IPS DF 4.7 (cell line): ENCODE results near the gene FGF3.

Experiments used
- DNase-seq: peaks from one replicate; pipeline ENCODE4 v3.0.0-alpha.2; 2013; ENCODE audit warnings: low spot score; ENCODE audit errors: extremely low read depth

Gene FGF3

DNA sequence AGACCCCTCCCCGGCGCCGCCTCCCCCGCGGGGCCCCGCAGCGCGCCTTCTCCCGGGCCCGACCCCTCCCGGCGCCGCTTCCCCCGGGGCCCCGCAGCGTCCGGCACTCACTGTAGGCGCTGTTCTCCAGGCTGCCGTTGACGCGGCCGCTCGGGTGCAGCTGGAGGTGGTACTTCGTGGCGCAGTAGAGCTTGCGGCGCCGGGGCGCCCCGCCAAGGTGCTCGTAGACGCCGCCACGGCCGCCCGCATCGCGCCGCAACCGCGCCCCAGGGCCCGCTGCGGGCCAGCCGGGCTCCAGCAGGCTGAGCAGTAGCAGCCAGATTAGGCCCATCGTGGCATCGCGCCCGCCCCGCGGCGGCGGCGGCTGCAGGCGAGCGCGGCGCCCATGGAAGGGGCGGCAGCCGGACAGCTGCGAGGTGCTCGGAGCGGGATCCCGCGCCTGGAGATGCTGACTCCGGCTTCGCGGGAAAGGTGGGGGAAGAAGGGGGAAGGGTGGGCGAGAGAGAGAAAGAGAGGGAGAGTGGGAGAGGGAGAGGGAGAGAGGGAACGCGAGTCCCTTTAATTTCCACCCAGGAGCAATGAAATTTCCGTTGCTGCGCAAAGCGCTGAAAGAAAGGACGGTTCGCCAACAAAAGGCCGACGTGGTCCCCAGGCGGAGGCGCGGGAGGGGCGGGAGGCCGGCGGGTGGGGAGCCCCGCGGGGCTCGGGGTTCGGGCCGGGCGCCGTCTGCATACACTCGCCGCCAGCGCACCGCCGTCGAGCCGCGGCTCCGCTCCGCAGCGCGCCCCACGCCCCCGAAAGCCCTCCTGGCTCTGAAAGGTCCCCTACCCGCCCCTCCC lies at the start of gene FGF3:
TSS of gene FGF3 (minus strand) at position 814 of the 839 bp plus-strand sequence. CDS start at position 331, 483 bp downstream.
- no peak for DNase-seq

- no peak for DNase-seq
Measured at GRCh38 chr11:69868871-69869270, 49.7 kb upstream of the FGF3 start.

- DNase-seq, result no peak
Measured at GRCh38 chr11:69868006-69868810, 49.0 kb upstream of the FGF3 start.

- no peak for DNase-seq
Measured at GRCh38 chr11:69867076-69868005, 48.1 kb upstream of the FGF3 start.

- DNase-seq, result no peak
Measured at GRCh38 chr11:69866648-69867047, 47.4 kb upstream of the FGF3 start.

DNA sequence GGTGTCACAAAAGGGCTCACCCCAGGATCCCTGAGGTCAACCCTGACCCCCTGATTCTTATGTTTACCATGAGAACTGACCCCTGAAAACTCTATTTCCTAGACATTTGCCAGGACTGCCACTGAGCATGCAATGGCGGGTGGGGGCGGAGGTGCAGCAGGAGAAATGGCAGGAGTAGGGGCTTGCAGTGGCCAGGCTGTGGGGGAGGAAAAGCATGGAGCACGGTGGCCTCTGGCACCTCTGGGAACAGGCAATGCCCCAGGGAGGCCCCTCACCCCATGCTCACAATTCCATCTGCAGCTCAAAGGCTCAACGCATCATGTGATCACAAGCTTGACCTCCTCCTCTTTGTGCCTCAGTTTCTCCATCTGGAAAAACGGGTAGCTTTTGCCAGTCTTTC lies 46.5 kb upstream of the FGF3 start:
- no peak for DNase-seq

- DNase-seq, result no peak
Measured at GRCh38 chr11:69864686-69865661, 45.8 kb upstream of the FGF3 start.

DNA sequence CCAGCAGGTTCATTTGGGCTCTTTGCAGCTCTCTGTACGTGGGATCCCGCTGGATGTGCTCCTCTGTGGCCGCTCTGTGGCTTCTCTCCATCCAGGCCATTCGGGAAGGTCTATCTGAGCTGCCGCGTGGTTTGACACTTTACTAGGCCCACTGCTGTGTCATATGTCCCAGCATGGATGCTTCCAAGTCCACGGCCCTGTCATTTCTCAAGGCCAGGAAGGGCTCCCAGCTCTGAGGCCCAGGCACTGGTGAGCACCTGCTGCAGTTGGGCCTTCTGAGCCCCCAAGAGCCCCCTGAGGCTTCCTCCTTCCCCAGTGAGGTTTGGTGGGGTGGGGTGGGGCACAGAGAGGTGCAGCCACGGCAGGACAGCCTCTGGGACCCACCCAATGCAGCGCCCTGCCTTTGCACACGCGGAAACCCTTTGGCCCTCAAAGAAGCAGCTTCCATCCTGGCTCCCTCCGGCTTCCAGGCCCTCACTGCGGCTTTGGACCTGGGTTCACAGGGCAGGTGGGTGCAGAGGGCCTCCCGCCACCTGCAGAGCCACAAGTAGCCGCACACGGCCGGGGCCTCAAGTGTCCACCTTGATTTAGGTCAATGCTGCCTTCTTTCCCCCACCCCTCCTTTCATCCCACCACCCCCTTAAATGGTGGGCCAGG lies 44.5 kb upstream of the FGF3 start:
- no peak for DNase-seq

GRCh38 chr11:69862797-69863543 lies 43.8 kb upstream of the FGF3 start:
- DNase-seq, result no peak

- no peak for DNase-seq
Measured at GRCh38 chr11:69862331-69862771, 43.1 kb upstream of the FGF3 start.

- no peak for DNase-seq
Measured at GRCh38 chr11:69861901-69862300, 42.7 kb upstream of the FGF3 start.

DNA sequence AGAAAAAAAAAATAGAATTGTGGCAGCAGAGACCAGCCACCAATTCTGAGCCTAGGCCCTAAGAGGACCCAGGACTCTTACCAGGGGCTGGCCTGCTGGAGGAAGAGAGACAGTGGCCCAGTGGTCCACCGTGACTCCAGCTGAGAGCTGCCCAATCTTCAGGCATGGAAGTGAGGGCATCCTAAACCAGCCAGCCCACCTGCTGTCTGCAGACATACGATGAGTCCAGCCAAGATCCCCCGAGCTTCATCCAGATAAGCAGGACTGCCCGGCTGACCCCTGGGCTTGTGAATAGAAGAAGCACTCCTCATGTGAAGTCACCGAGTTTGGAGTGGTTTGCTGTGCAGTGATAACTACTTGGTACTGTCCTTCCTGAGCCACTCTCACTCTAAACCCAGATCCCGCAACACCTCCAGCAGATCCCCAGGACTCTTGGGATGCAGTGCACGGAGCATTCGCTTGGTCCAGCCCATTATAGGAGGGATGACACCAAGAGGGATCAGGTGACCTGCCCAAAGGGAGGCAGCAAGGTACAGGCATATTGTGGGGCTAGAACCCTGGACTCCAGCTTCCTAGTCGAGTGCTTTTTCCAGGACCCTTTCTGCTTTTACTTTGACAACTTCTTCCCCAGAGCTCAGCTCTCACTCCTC lies 41.7 kb upstream of the FGF3 start:
- no peak for DNase-seq

- no peak for DNase-seq
Measured at GRCh38 chr11:69860244-69860643, 41.0 kb upstream of the FGF3 start.

DNA sequence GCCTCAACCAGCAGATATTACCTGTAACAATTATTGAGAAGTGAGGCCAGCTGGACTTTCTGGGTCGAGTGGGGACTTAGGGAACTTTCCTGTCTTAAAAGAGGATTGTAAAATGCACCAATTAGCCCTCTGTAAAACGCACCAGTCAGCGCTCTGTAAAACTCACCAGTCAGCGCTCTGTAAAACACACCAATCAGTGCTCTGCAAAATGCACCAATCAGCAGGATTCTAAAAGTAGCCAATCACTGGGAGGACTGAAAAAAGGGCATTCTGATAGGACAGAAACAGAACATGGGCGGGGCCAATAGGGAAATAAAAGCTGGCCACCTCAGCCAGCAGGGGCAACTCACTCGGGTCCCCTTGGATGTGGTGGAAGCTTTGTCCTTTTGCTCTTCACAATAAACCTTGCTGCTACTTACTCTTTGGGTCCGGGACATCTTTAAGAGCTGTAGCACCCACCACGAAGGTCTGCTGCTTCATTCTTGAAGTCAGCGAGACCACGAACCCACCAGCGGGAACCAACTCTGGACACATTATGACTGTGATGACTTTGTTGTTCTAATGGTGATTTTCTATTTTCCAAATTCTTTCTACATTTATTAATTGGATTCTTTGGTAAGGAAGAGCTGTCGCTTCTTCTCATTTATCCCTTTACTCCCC lies 40.2 kb upstream of the FGF3 start:
- no peak for DNase-seq

DNA sequence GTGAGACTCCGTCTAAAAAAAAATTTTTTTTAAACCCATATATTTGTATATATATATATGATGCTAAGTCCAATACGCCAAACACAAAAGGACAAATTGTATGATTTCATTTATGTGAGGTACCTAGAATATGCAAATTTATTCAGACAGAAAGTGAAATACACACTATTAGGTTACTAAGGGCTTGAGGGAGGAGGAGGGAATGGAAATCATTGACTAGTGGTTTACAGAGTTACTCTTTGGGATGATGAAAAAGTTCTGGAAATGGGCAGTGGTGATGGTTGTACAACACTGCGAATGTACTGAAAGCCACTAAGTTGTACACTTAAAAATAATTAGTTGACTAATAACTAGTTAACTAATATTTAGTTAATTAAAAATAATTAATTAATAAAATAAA lies 36.2 kb upstream of the FGF3 start:
- DNase-seq, result no peak

DNA sequence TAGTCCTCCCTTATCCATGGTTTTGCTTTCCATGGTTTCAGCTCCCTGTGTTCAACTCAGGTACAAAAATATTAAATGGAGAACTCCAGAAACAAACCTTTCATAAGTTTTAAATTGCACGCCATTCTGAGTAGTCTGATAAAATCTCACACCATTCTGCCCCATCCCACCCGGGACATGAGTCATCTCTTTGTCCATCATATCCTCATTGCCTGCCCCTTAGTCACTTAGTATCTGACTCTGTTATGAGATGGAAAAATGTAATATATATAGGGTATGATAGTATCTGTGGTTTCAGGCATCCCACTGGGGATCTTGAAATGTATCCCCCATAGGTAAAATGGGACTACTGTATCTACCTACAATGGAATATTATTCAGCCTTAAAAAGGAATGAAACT lies 35.5 kb upstream of the FGF3 start:
- no peak for DNase-seq

DNA sequence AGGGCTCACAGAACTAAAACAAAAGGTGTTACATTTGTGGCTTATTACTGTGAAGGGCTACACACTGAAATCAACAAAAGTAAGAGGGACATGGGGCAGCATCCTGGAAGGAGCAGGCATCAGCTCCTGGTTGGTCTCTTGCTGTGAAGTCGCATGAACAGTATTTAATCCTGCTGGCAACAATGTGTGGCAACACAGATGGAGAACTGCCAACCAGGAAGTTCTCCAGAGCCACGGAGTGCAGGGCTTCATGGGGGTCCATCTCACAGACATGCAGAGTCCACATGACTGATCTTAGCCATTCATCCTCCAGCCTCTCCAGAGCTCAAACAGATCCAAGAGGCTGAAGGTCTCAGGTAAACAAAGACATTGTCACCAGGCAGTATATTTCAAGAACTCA lies 32.8 kb upstream of the FGF3 start:
- no peak for DNase-seq

DNA sequence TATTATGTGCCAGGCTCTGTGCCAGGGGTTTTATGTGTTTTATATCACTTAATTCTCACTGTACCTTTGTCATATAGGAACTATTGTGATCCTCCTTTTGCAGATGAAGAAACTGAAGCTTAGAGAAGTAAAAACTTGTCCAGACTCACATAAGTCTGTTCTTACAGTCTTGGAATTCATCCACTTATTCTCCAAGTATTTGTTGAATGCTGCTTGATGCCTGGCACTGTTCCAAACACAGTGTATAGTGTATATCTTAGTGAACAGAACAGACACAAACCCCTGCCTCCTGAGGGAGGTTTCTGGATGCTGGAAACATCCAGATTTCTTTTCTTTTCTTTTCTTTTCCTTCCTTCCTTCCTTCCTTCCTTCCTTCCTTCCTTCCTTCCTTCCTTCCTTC lies 29.0 kb upstream of the FGF3 start:
- no peak for DNase-seq
